ENCODE measurements around the gene LRRC1. TPM values are rescaled to one million over a fixed set of nuclear protein-coding genes. Genes with fewer than 3 reads are reported as not detected.

The LRRC1 gene
- total and polyA plus RNA-seq, 10 of the 15 experiments (the other 5 are each of a cell fraction or from before 2014, with no cell fraction given), result 0.35 to 9.3 (median 0.63) TPM

GRCh38 chr6:53752440-53752839 is 42.4 kb upstream of the LRRC1 start (continued):
- no peak for TF ChIP-seq POLR2AphosphoS5 (IDR thresholded peaks at IDR 0.05; ENCODE audit: low read length)
- TF ChIP-seq ZNF24 (IDR thresholded peaks at IDR 0.05), result no peak
- no peak for TF ChIP-seq YBX1 (IDR thresholded peaks at IDR 0.05)
- TF ChIP-seq SMARCA5 (IDR thresholded peaks at IDR 0.05), result no peak
- TF ChIP-seq MEF2B (IDR thresholded peaks at IDR 0.05; ENCODE audit: partially characterized antibody, poor library complexity, severe bottlenecking), result no peak
- no peak for TF ChIP-seq NR2F1 (conservative IDR thresholded peaks at IDR 0.05)
- TF ChIP-seq CBX5 (IDR thresholded peaks at IDR 0.05; ENCODE audit: low read depth), result no peak

DNA sequence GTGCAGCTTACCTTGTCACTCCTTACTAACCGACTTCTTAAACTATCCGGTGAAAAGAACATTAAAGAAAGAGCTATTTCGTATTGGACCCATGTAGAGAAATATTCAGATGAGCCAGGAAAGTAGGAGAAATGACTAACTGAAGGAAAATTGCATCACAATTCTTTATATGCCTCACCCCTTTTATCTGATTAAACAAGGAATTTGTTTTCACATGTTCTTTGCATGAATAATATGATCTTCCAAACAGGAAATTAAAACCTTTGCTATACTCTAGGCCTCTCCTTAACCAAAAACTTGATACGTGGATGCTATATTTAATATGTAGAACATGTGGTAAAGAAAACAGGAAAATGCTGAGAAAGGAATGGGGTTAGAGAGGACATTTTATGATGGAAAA is 41.9 kb upstream of the LRRC1 start:
- 53% methylated on average over 4 of the region's 4 CpGs for WGBS (ENCODE audit: insufficient coverage, insufficient replicate concordance, low lambda C conversion rate, missing lambda C conversion rate)
- ATAC-seq (no peak), DNase-seq (ENCODE audit: low read depth, low spot score) (no peak), FAIRE-seq (no peak)
- POLR2A ChIA-PET, result no interaction called here
- Histone ChIP-seq H3K36me3 (ENCODE audit: control insufficient read depth in 2 of 2, insufficient read depth in 2 of 2, low read length in 1 of 2) (no peaks in the 10 kb centered on the region), H4K20me1 (ENCODE audit: control insufficient read depth, insufficient read depth) (no peaks in the 10 kb centered on the region), H3K4me3 (no peak overlapping the region), H3K27ac (ENCODE audit: control insufficient read depth, insufficient read depth) (no peak overlapping the region), H3K4me2 (ENCODE audit: control insufficient read depth, insufficient read depth) (no peak overlapping the region), H3K9me3 (replicated peaks; ENCODE audit: control insufficient read depth, insufficient read depth, low read length) (no peaks in the 10 kb centered on the region), H2AFZ (ENCODE audit: control insufficient read depth, low read depth, low read length) (no peak overlapping the region), H3K27me3 (replicated peaks in 1 of 2; ENCODE audit: control insufficient read depth in 2 of 2, insufficient read depth in 2 of 2, low read length in 1 of 2) (no peaks in the 10 kb centered on the region), H3K4me1 (ENCODE audit: control insufficient read depth, insufficient read depth, low read length) (no peaks in the 10 kb centered on the region), H3K9ac (ENCODE audit: control insufficient read depth, insufficient read depth, low read length) (no peak overlapping the region), H3K79me2 (ENCODE audit: control insufficient read depth, insufficient read depth, low read length) (no peaks in the 10 kb centered on the region)
- CTCF ChIA-PET, result interaction anchor here (1.1 to 1.7 kb wide), 2 partner anchors 22 to 26 kb away, joined by 3 to 4 read pairs; no protein-coding TSS in a partner anchor
- no TSS peak for BruUV-seq (replicated peaks)
- intact Hi-C loops (cut with micrococcal nuclease; ENCODE audit: unreplicated experiment), result no loop called here
- SMC1A ChIA-PET (ENCODE audit: uncharacterized antibody, unreplicated experiment), result interaction anchor here (0.6 kb wide), 1 partner anchor 858 kb away, joined by 3 read pairs; no protein-coding TSS in a partner anchor
- RAD21 ChIA-PET (ENCODE audit: unreplicated experiment), result no interaction called here
- in situ Hi-C loops (cut with MboI), result no loop called here
- no peak for TF ChIP-seq FOXK2 (IDR thresholded peaks at IDR 0.05)
- TF ChIP-seq RB1 (IDR thresholded peaks at IDR 0.05; ENCODE audit: borderline replicate concordance), result no peak
- TF ChIP-seq, protein P1, sequence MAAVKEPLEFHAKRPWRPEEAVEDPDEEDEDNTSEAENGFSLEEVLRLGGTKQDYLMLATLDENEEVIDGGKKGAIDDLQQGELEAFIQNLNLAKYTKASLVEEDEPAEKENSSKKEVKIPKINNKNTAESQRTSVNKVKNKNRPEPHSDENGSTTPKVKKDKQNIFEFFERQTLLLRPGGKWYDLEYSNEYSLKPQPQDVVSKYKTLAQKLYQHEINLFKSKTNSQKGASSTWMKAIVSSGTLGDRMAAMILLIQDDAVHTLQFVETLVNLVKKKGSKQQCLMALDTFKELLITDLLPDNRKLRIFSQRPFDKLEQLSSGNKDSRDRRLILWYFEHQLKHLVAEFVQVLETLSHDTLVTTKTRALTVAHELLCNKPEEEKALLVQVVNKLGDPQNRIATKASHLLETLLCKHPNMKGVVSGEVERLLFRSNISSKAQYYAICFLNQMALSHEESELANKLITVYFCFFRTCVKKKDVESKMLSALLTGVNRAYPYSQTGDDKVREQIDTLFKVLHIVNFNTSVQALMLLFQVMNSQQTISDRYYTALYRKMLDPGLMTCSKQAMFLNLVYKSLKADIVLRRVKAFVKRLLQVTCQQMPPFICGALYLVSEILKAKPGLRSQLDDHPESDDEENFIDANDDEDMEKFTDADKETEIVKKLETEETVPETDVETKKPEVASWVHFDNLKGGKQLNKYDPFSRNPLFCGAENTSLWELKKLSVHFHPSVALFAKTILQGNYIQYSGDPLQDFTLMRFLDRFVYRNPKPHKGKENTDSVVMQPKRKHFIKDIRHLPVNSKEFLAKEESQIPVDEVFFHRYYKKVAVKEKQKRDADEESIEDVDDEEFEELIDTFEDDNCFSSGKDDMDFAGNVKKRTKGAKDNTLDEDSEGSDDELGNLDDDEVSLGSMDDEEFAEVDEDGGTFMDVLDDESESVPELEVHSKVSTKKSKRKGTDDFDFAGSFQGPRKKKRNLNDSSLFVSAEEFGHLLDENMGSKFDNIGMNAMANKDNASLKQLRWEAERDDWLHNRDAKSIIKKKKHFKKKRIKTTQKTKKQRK (IDR thresholded peaks at IDR 0.05; ENCODE audit: low read depth, low read length), result no peak
- TF ChIP-seq POLR2AphosphoS2 (IDR thresholded peaks at IDR 0.05; ENCODE audit: low read depth, low read length), result no peak
- TF ChIP-seq CREM (IDR thresholded peaks at IDR 0.05; ENCODE audit: low read depth), result no peak
- no peak for TF ChIP-seq SUZ12 (IDR thresholded peaks at IDR 0.05; ENCODE audit: unreplicated experiment)
- TF ChIP-seq, protein P2, sequence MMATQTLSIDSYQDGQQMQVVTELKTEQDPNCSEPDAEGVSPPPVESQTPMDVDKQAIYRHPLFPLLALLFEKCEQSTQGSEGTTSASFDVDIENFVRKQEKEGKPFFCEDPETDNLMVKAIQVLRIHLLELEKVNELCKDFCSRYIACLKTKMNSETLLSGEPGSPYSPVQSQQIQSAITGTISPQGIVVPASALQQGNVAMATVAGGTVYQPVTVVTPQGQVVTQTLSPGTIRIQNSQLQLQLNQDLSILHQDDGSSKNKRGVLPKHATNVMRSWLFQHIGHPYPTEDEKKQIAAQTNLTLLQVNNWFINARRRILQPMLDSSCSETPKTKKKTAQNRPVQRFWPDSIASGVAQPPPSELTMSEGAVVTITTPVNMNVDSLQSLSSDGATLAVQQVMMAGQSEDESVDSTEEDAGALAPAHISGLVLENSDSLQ (IDR thresholded peaks at IDR 0.05), result no peak
- no peak for TF ChIP-seq SREBF2 (IDR thresholded peaks at IDR 0.05; ENCODE audit: low read length)
- TF ChIP-seq BHLHE40 (IDR thresholded peaks at IDR 0.05; ENCODE audit: borderline replicate concordance in 1 of 2, low read depth in 2 of 2, low read length in 1 of 2), result no peak
- no peak for TF ChIP-seq JUND (IDR thresholded peaks at IDR 0.05; ENCODE audit: low read depth, low read length)
- TF ChIP-seq, protein P3, sequence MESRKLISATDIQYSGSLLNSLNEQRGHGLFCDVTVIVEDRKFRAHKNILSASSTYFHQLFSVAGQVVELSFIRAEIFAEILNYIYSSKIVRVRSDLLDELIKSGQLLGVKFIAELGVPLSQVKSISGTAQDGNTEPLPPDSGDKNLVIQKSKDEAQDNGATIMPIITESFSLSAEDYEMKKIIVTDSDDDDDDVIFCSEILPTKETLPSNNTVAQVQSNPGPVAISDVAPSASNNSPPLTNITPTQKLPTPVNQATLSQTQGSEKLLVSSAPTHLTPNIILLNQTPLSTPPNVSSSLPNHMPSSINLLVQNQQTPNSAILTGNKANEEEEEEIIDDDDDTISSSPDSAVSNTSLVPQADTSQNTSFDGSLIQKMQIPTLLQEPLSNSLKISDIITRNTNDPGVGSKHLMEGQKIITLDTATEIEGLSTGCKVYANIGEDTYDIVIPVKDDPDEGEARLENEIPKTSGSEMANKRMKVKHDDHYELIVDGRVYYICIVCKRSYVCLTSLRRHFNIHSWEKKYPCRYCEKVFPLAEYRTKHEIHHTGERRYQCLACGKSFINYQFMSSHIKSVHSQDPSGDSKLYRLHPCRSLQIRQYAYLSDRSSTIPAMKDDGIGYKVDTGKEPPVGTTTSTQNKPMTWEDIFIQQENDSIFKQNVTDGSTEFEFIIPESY (IDR thresholded peaks at IDR 0.05), result no peak
- TF ChIP-seq RUNX3 (IDR thresholded peaks at IDR 0.05; ENCODE audit: low read length), result no peak
- no peak for TF ChIP-seq MYC (IDR thresholded peaks at IDR 0.05; ENCODE audit: insufficient read depth, insufficient read length, insufficient replicate concordance, low read length, severe bottlenecking)
- TF ChIP-seq ZNF24 (IDR thresholded peaks at IDR 0.05), result no peak

All from GM12878 (cell line).